DND-41 (cell line): ENCODE data around the gene PGK2.

ENCODE experiments used
- ATAC-seq: fragments of 200-7000 bp; cut with Tn5 transposase; 3 replicates; pipeline ENCODE4 v1.9.1; 2021; ENCODE audit warnings: low read depth; ENCODE audit not compliant: insufficient read depth
- DNase-seq: peaks from one replicate; pipeline ENCODE4 v3.0.0-alpha.2; 2020
- H2AFZ ChIP-seq: 2 replicates; pipeline ENCODE4 v1.6.0; 2012; ENCODE audit warnings: low read depth, low read length
- H3K27ac ChIP-seq: 2 replicates; pipeline ENCODE4 v1.5.1; 2012; ENCODE audit warnings: low read length, inconsistent platforms
- H3K27me3 ChIP-seq: fragments of 200-600 bp; sonication (generic); 2 replicates; pipeline ENCODE4 v1.6.0; 2012; ENCODE audit warnings: low read length, mild to moderate bottlenecking, inconsistent platforms; ENCODE audit not compliant: insufficient read depth, poor library complexity
- H3K36me3 ChIP-seq: 2 replicates; pipeline ENCODE4 v1.5.1; 2012; ENCODE audit warnings: low read length, inconsistent platforms; ENCODE audit not compliant: insufficient read depth
- H3K4me1 ChIP-seq: 2 replicates; pipeline ENCODE4 v1.5.1; 2012; ENCODE audit warnings: mild to moderate bottlenecking, low read length; ENCODE audit not compliant: insufficient read depth
- H3K4me2 ChIP-seq: 2 replicates; pipeline ENCODE4 v1.6.0; 2012; ENCODE audit warnings: mild to moderate bottlenecking, moderate library complexity, low read length, inconsistent platforms; ENCODE audit not compliant: insufficient read depth
- H3K4me3 ChIP-seq, 2 experiments: fragments of 200-600 bp in 1 of 2; shearing (Covaris generic) in 1 of 2; 2 replicates each; pipeline ENCODE4 v1.5.1; 2012 to 2016; ENCODE audit warnings: inconsistent platforms in 2 of 2, low read length in 2 of 2, mild to moderate bottlenecking in 2 of 2, low read depth in 1 of 2, moderate library complexity in 1 of 2
- H3K79me2 ChIP-seq: 2 replicates; pipeline ENCODE4 v1.6.0; 2012; ENCODE audit warnings: low read length, inconsistent platforms; ENCODE audit not compliant: insufficient read depth
- H3K9ac ChIP-seq: 2 replicates; pipeline ENCODE4 v1.6.0; 2012; ENCODE audit warnings: low read depth, mild to moderate bottlenecking, inconsistent platforms, low read length, moderate library complexity
- H3K9me3 ChIP-seq: 2 replicates; pipeline ENCODE4 v1.5.1; 2012; ENCODE audit warnings: low read length, moderate library complexity, mild to moderate bottlenecking, inconsistent platforms; ENCODE audit not compliant: insufficient read depth, severe bottlenecking
- H4K20me1 ChIP-seq: 2 replicates; pipeline ENCODE4 v1.6.0; 2012; ENCODE audit warnings: low read length; ENCODE audit not compliant: insufficient read depth
- EZH2 ChIP-seq: IDR thresholded peaks from 3 replicates; pipeline ENCODE4 v1.6.1; 2012; ENCODE audit warnings: borderline replicate concordance, low read depth, mild to moderate bottlenecking, moderate library complexity, low read length, inconsistent platforms; ENCODE audit not compliant: severe bottlenecking
- TF ChIP-seq, protein P1 (sequence below): IDR thresholded peaks from 2 replicates; pipeline ENCODE4 v1.5.1; 2012; ENCODE audit warnings: borderline replicate concordance, low read length, moderate library complexity, mild to moderate bottlenecking; ENCODE audit not compliant: poor library complexity, severe bottlenecking; ENCODE audit errors: extremely low read depth

The PGK2 gene

DNA sequence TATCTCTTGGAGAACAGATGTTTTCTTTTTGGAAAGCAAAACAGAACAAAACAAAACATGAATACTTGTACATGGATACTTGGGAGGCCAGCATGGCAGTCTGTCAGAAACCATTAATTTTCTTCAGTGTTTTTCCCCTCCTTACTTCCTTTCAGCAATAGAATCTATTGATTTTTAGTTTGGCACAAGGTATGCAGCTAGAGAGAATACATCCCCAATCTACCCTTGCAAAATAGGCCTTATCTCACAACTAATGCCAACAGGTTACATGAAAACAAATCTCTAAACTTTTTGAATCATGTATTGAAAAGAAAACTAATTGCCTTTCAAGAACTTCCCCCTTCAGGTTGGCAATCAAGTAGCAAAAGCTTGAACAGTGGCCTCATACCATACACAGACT lies 2.8 kb downstream of the PGK2 start:
- H3K4me1 ChIP-seq, result no peaks in the 10 kb centered on the region
- TF ChIP-seq, protein P1, sequence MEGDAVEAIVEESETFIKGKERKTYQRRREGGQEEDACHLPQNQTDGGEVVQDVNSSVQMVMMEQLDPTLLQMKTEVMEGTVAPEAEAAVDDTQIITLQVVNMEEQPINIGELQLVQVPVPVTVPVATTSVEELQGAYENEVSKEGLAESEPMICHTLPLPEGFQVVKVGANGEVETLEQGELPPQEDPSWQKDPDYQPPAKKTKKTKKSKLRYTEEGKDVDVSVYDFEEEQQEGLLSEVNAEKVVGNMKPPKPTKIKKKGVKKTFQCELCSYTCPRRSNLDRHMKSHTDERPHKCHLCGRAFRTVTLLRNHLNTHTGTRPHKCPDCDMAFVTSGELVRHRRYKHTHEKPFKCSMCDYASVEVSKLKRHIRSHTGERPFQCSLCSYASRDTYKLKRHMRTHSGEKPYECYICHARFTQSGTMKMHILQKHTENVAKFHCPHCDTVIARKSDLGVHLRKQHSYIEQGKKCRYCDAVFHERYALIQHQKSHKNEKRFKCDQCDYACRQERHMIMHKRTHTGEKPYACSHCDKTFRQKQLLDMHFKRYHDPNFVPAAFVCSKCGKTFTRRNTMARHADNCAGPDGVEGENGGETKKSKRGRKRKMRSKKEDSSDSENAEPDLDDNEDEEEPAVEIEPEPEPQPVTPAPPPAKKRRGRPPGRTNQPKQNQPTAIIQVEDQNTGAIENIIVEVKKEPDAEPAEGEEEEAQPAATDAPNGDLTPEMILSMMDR, result no peak
- TF ChIP-seq EZH2, result no peak
- H3K9ac ChIP-seq, result no peak overlapping the region
- H3K79me2 ChIP-seq, result no peaks in the 10 kb centered on the region
- no peak overlapping the region for H2AFZ ChIP-seq
- no peaks in the 10 kb centered on the region for H3K36me3 ChIP-seq
- no peak overlapping the region for H3K27ac ChIP-seq
- H3K4me3 ChIP-seq, result no peak overlapping the region
- H3K9me3 ChIP-seq, result no peaks in the 10 kb centered on the region
- no peaks in the 10 kb centered on the region for H3K27me3 ChIP-seq
- H4K20me1 ChIP-seq, result no peaks in the 10 kb centered on the region
- no peak overlapping the region for H3K4me2 ChIP-seq
- ATAC-seq (no peak), DNase-seq (no peak)

DNA sequence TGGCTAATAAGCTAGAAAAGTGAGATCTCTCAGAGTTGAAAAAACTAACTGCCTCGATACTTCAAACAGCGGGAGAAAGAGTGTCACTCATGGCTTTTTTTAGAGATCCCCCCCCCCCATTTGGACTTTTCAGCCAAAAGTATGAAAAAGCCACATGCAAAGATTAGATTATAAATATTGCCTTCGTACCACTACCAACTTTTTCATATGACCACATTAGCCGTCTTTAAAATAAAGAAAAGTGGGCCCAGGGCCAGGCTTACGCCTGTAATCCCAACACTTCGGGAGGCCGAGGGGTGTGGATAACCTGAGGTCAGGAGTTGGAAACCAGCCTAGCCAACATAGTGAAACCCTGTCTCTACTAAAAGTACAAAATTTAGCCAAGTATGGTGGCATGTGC lies 4.4 kb downstream of the PGK2 start:
- Histone ChIP-seq H3K4me3 (no peak overlapping the region), H4K20me1 (no peaks in the 10 kb centered on the region), H3K36me3 (no peaks in the 10 kb centered on the region), H3K27ac (no peak overlapping the region), H3K79me2 (no peaks in the 10 kb centered on the region), H3K9me3 (no peaks in the 10 kb centered on the region), H3K27me3 (no peaks in the 10 kb centered on the region), H2AFZ (no peak overlapping the region), H3K4me2 (no peak overlapping the region), H3K4me1 (no peaks in the 10 kb centered on the region), H3K9ac (no peak overlapping the region)
- ATAC-seq (no peak), DNase-seq (no peak)
- TF ChIP-seq, protein P1, result no peak
- TF ChIP-seq EZH2, result no peak

DNA sequence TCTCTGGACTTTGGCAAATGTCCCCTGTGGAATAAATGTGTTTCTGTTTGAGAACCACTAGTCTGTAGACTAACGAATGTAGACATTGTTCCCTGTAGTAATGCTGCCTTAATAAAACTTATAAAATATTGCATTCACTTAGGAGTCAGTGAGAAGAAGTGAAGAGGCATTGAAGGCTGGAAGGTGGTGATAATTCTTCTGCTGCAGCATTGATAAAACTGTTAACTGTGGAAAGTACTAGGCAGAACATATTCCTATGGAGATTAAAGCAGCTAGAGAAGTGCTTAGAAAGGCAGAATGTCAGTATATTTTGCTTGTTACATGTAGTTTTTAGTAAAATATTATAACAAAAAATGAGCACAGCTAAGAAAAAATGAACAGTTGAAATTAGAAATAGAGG lies 4.8 kb downstream of the PGK2 start:
- Histone ChIP-seq H3K9ac (no peak overlapping the region), H3K4me3 (no peak overlapping the region), H3K27me3 (no peaks in the 10 kb centered on the region), H2AFZ (no peak overlapping the region), H3K79me2 (no peaks in the 10 kb centered on the region), H3K36me3 (no peaks in the 10 kb centered on the region), H3K4me2 (no peak overlapping the region), H3K27ac (no peak overlapping the region), H4K20me1 (no peaks in the 10 kb centered on the region), H3K9me3 (no peaks in the 10 kb centered on the region), H3K4me1 (no peaks in the 10 kb centered on the region)
- ATAC-seq (no peak), DNase-seq (no peak)
- TF ChIP-seq, protein P1, result no peak
- no peak for TF ChIP-seq EZH2

DNA sequence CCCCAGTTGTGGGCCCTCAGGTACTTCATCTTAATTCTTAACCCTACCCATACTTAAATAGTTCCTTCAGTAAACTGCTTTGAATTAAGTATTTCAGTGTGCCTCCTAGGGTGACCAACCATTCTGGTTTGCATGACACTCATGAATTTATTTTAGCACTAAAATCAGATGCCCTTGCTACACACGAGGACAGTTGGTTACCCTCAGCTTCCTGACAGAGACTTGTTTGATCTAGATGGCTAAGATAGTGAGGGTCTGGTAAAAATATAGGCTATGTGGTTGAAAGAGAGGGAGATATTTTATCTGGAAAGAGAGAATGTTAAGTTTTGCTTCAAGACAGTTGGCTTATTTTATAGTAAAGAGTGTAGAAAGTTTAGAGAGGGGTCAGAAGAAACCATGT lies 10.6 kb downstream of the PGK2 start:
- Histone ChIP-seq H3K4me2 (no peak overlapping the region), H2AFZ (no peak overlapping the region), H3K27me3 (no peaks in the 10 kb centered on the region), H4K20me1 (no peaks in the 10 kb centered on the region), H3K4me3 (no peak overlapping the region), H3K4me1 (no peaks in the 10 kb centered on the region), H3K9ac (no peak overlapping the region), H3K79me2 (no peaks in the 10 kb centered on the region), H3K27ac (no peak overlapping the region), H3K36me3 (no peaks in the 10 kb centered on the region), H3K9me3 (no peaks in the 10 kb centered on the region)
- no peak for ATAC-seq
- DNase-seq, result no peak
- TF ChIP-seq EZH2, result no peak
- TF ChIP-seq, protein P1, result no peak
